DND-41 (cell line): ENCODE results near the gene CNNM2.

ENCODE experiments used
- ATAC-seq: fragments of 200-7000 bp; cut with Tn5 transposase; 3 replicates; pipeline ENCODE4 v1.9.1; 2021; ENCODE audit warnings: low read depth; ENCODE audit not compliant: insufficient read depth
- DNase-seq: peaks from one replicate; pipeline ENCODE4 v3.0.0-alpha.2; 2020
- H2AFZ ChIP-seq: 2 replicates; pipeline ENCODE4 v1.6.0; 2012; ENCODE audit warnings: low read depth, low read length
- H3K27ac ChIP-seq: 2 replicates; pipeline ENCODE4 v1.5.1; 2012; ENCODE audit warnings: low read length, inconsistent platforms
- H3K27me3 ChIP-seq: fragments of 200-600 bp; sonication (generic); 2 replicates; pipeline ENCODE4 v1.6.0; 2012; ENCODE audit warnings: low read length, mild to moderate bottlenecking, inconsistent platforms; ENCODE audit not compliant: insufficient read depth, poor library complexity
- H3K36me3 ChIP-seq: 2 replicates; pipeline ENCODE4 v1.5.1; 2012; ENCODE audit warnings: low read length, inconsistent platforms; ENCODE audit not compliant: insufficient read depth
- H3K4me1 ChIP-seq: 2 replicates; pipeline ENCODE4 v1.5.1; 2012; ENCODE audit warnings: mild to moderate bottlenecking, low read length; ENCODE audit not compliant: insufficient read depth
- H3K4me2 ChIP-seq: 2 replicates; pipeline ENCODE4 v1.6.0; 2012; ENCODE audit warnings: mild to moderate bottlenecking, moderate library complexity, low read length, inconsistent platforms; ENCODE audit not compliant: insufficient read depth
- H3K4me3 ChIP-seq, 2 experiments: fragments of 200-600 bp in 1 of 2; shearing (Covaris generic) in 1 of 2; 2 replicates each; pipeline ENCODE4 v1.5.1; 2012 to 2016; ENCODE audit warnings: inconsistent platforms in 2 of 2, low read length in 2 of 2, mild to moderate bottlenecking in 2 of 2, low read depth in 1 of 2, moderate library complexity in 1 of 2
- H3K79me2 ChIP-seq: 2 replicates; pipeline ENCODE4 v1.6.0; 2012; ENCODE audit warnings: low read length, inconsistent platforms; ENCODE audit not compliant: insufficient read depth
- H3K9ac ChIP-seq: 2 replicates; pipeline ENCODE4 v1.6.0; 2012; ENCODE audit warnings: low read depth, mild to moderate bottlenecking, inconsistent platforms, low read length, moderate library complexity
- H3K9me3 ChIP-seq: 2 replicates; pipeline ENCODE4 v1.5.1; 2012; ENCODE audit warnings: low read length, moderate library complexity, mild to moderate bottlenecking, inconsistent platforms; ENCODE audit not compliant: insufficient read depth, severe bottlenecking
- H4K20me1 ChIP-seq: 2 replicates; pipeline ENCODE4 v1.6.0; 2012; ENCODE audit warnings: low read length; ENCODE audit not compliant: insufficient read depth
- EZH2 ChIP-seq: IDR thresholded peaks from 3 replicates; pipeline ENCODE4 v1.6.1; 2012; ENCODE audit warnings: borderline replicate concordance, low read depth, mild to moderate bottlenecking, moderate library complexity, low read length, inconsistent platforms; ENCODE audit not compliant: severe bottlenecking
- TF ChIP-seq, protein P1 (sequence below): IDR thresholded peaks from 2 replicates; pipeline ENCODE4 v1.5.1; 2012; ENCODE audit warnings: borderline replicate concordance, low read length, moderate library complexity, mild to moderate bottlenecking; ENCODE audit not compliant: poor library complexity, severe bottlenecking; ENCODE audit errors: extremely low read depth

CNNM2 gene

DNA sequence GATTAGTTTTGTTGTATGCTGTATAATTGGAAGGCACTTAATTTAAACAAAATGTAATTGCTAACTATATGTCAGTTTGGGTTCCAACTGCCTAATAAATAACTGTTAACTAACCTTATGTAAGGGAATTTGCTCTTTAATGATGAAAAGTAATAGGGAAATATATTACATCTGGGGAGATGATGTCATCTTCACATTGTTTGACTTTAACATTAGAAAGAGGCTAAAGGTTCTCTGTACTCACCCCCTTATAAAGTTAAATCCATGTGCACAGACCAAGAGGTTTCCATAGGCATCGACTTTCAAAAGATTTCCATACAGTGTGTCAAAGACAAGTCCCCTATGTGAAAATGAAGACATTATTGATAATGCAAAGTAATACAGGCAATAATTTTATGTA is 187.4 kb downstream of the CNNM2 start:
- peaks cover 34% of the 10 kb centered on the region for H3K79me2 ChIP-seq
- DNase-seq = no peak
- no peak overlapping the region for H3K4me2 ChIP-seq
- H3K4me3 ChIP-seq = no peak overlapping the region
- H3K36me3 ChIP-seq = peaks cover 64% of the 10 kb centered on the region
- H3K27me3 ChIP-seq = no peaks in the 10 kb centered on the region
- H3K9me3 ChIP-seq = no peaks in the 10 kb centered on the region
- ATAC-seq = no peak
- no peaks in the 10 kb centered on the region for H3K4me1 ChIP-seq
- no peak overlapping the region for H2AFZ ChIP-seq
- no peak for TF ChIP-seq EZH2
- TF ChIP-seq, protein P1, sequence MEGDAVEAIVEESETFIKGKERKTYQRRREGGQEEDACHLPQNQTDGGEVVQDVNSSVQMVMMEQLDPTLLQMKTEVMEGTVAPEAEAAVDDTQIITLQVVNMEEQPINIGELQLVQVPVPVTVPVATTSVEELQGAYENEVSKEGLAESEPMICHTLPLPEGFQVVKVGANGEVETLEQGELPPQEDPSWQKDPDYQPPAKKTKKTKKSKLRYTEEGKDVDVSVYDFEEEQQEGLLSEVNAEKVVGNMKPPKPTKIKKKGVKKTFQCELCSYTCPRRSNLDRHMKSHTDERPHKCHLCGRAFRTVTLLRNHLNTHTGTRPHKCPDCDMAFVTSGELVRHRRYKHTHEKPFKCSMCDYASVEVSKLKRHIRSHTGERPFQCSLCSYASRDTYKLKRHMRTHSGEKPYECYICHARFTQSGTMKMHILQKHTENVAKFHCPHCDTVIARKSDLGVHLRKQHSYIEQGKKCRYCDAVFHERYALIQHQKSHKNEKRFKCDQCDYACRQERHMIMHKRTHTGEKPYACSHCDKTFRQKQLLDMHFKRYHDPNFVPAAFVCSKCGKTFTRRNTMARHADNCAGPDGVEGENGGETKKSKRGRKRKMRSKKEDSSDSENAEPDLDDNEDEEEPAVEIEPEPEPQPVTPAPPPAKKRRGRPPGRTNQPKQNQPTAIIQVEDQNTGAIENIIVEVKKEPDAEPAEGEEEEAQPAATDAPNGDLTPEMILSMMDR = no peak
- H3K9ac ChIP-seq = no peak overlapping the region
- H4K20me1 ChIP-seq = peaks cover 5% of the 10 kb centered on the region
- no peak overlapping the region for H3K27ac ChIP-seq

DNA sequence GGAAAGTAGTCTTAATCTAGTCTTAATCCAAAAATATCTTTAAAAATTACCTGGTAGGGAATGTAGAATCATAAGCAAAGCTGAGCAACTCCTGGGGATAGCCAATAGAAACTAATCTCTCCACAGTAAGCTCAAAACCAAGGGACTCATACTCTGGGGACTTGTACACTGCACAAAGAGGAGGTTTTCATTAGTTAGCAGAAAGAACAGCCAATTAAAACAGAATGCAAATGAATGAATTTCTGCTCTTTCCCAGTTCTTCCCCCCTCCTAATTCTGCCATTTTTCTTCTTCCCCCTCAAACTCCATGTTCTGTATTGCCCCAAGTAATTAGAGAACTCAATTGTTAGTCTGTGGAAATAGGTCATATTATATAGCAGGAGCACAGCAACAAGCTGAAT is 188.4 kb downstream of the CNNM2 start:
- no peak overlapping the region for H3K4me3 ChIP-seq
- H3K4me1 ChIP-seq = no peaks in the 10 kb centered on the region
- DNase-seq (no peak), ATAC-seq (no peak)
- no peaks in the 10 kb centered on the region for H3K9me3 ChIP-seq
- no peaks in the 10 kb centered on the region for H3K27me3 ChIP-seq
- H3K4me2 ChIP-seq = no peak overlapping the region
- no peak overlapping the region for H2AFZ ChIP-seq
- H4K20me1 ChIP-seq = peaks cover 8% of the 10 kb centered on the region
- H3K27ac ChIP-seq = no peak overlapping the region
- peaks cover 44% of the 10 kb centered on the region for H3K79me2 ChIP-seq
- peaks cover 56% of the 10 kb centered on the region for H3K36me3 ChIP-seq
- TF ChIP-seq, protein P1 = no peak
- no peak for TF ChIP-seq EZH2
- H3K9ac ChIP-seq = no peak overlapping the region

DNA sequence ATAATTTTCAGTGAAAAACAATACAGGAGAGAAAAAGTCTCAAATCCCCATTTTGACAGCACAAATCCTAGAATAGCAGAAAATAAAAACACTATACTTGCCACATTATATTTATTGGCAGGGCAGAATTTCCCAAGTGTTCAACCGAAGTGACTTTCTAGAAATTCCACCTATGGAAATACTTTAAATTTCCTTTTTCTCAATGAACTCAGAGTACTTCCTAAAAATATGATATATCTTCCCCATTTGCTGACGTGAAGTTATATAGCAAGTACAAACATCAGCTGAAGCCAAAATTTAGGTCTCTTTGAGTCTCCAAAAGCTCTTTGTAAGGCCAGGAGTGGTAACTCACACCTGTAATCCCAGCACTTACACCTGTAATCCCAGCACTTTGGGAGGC is 191.7 kb downstream of the CNNM2 start:
- Histone ChIP-seq H3K36me3 (peaks cover 30% of the 10 kb centered on the region), H3K4me1 (no peaks in the 10 kb centered on the region), H3K9me3 (no peaks in the 10 kb centered on the region), H3K27ac (no peak overlapping the region), H3K4me3 (no peak overlapping the region), H2AFZ (no peak overlapping the region), H3K4me2 (no peak overlapping the region), H3K79me2 (peaks cover 71% of the 10 kb centered on the region), H3K27me3 (no peaks in the 10 kb centered on the region), H3K9ac (no peak overlapping the region), H4K20me1 (peaks cover 10% of the 10 kb centered on the region)
- ATAC-seq (no peak), DNase-seq (no peak)
- no peak for TF ChIP-seq EZH2
- TF ChIP-seq, protein P1 = no peak

DNA sequence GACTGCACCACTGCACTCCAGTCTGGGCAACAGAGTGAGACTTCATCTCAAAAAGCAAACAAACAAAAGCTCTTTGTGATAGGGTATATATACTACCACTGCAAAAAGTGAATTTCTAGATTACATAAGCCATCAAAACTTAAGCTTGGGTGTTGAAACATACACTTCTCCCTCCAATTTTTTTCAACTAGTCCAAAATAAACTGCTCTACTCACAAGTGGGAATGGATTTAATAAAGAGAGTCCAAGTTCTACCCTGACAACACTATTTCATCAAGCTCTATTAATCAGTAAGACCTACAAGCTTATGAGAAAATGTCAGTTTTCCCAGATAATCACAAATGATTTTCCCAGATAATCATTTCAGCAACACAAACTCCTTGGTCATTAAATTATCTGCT is 192.3 kb downstream of the CNNM2 start:
- no peak for DNase-seq
- Histone ChIP-seq H3K9ac (no peak overlapping the region), H3K9me3 (no peaks in the 10 kb centered on the region), H3K4me1 (no peaks in the 10 kb centered on the region), H3K27ac (no peak overlapping the region), H3K4me3 (no peak overlapping the region), H3K27me3 (no peaks in the 10 kb centered on the region), H3K4me2 (no peak overlapping the region), H3K79me2 (peaks cover 77% of the 10 kb centered on the region), H2AFZ (no peak overlapping the region), H3K36me3 (peaks cover 27% of the 10 kb centered on the region), H4K20me1 (peaks cover 11% of the 10 kb centered on the region)
- no peak for ATAC-seq
- TF ChIP-seq EZH2 = no peak
- TF ChIP-seq, protein P1 = no peak
